C4-2B (cell line): Measurements from ENCODE around the gene LRRC10.

ENCODE experiments used
- H3K27ac ChIP-seq: fragments of 450-650 bp; 2 replicates; pipeline ENCODE4 v1.5.1; 2017
- CTCF ChIP-seq: fragments of 450-650 bp; conservative IDR thresholded peaks from 2 replicates; pipeline ENCODE4 v1.5.1; 2017; ENCODE audit warnings: mild to moderate bottlenecking
- ZFX ChIP-seq: fragments of 450-650 bp; IDR thresholded peaks from 2 replicates; pipeline ENCODE4 v1.6.1; 2017

LRRC10 gene

GRCh38 chr12:69610729-69611128 is at the start of gene LRRC10:
TSS of gene LRRC10 (minus strand) at chr12:69610907. CDS start at chr12:69610838, 69 bp downstream.
- no peak for TF ChIP-seq CTCF
- no peak for TF ChIP-seq ZFX

GRCh38 chr12:69660164-69660863 is 49.6 kb upstream of the LRRC10 start:
- no peak for TF ChIP-seq ZFX
- TF ChIP-seq CTCF: no peak
- no peak overlapping the region for H3K27ac ChIP-seq

More at GRCh38 chr12:69610729-69611128, at the start of gene LRRC10:
- H3K27ac ChIP-seq: no peak within 1 kb of the TSS

GRCh38 chr12:69658203-69658602 is 47.5 kb upstream of the LRRC10 start:
- no peak overlapping the region for H3K27ac ChIP-seq
- TF ChIP-seq ZFX (no peak), CTCF (no peak)

- TF ChIP-seq ZFX: no peak
- H3K27ac ChIP-seq: no peak overlapping the region
Measured at GRCh38 chr12:69657376-69658137, 46.9 kb upstream of the LRRC10 start.

GRCh38 chr12:69655616-69656340 is 45.1 kb upstream of the LRRC10 start:
- H3K27ac ChIP-seq: no peak overlapping the region
- TF ChIP-seq ZFX (no peak), CTCF (no peak)

GRCh38 chr12:69653703-69654102 is 43.0 kb upstream of the LRRC10 start:
- no peak overlapping the region for H3K27ac ChIP-seq
- TF ChIP-seq CTCF (no peak), ZFX (no peak)

GRCh38 chr12:69651922-69652321 is 41.2 kb upstream of the LRRC10 start:
- no peak overlapping the region for H3K27ac ChIP-seq
- TF ChIP-seq ZFX: no peak
- no peak for TF ChIP-seq CTCF
